HG02973 (cell line): ENCODE measurements around the gene NLN.
"Not testable (repeated sequence)": the region's sequence is repeated elsewhere in the genome, so short reads cannot be mapped to it uniquely, and the experiment has no call there.

ENCODE experiments used
- ATAC-seq: cut with Tn5 transposase; IDR thresholded peaks from one replicate; pipeline ENCODE4 v1.9.1; 2021; ENCODE audit warnings: moderate library complexity; ENCODE audit not compliant: unreplicated experiment

Gene NLN

DNA sequence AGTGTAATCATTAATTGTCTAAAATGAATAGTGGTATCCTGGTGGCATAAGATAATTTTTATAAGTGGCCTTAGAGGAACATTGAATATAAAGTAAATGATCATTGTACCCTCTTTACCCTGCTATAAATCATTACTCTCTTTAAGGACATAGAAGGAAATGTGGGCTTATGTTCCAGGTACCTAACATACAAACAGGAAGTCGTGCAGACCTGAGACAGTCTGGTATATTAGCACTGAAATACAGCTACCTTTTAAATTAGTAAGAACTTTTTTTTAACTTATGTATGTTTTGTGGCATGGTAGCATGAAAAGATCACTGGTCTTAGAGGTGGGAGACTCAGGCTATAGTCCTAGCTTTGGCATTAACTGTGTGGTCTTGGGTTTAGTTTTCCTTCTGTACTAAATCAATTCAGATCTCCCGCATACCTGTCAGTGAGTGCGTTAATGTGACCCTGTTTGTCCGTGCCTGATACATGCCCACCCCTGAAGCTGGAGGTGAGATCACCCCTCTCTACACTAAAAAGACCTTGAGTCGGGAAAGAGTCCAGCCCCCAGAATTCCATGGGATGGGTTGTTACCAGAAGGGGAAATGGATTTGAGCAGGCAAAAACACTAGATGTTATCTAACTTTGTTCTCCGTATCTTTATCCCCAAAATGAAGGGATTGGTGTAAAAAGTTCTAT is 145.0 kb downstream of the NLN start:
- no peak for ATAC-seq

DNA sequence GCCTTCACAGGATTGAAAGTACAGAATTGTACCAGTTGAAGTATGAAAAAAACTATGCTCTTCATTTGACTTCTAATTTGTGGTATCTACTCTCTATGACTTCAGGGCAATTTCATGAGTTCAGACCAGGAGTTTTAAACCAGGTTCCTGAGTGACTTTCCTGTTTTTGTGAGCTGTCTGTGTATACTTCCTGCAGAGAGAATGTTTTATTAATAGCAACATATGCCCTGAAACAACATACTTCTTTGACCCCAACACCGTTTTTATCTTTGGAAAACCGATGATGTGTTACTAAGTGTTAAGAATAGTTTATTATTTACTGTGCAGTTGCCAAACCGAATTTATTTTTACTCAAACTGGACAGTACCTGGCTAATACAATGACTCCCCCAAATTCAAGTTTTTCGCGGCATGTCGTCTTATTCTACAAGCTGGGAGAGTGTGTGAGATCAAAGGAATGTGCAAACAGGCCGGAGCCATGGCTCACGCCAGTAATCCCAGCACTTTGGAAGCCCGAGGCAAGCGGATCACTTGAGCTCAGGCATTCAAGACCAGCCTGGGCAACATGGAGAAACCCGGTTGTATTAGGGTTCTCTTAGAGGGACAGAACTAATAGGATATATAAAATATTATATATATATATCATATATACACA is 145.7 kb downstream of the NLN start:
- ATAC-seq, result no peak

DNA sequence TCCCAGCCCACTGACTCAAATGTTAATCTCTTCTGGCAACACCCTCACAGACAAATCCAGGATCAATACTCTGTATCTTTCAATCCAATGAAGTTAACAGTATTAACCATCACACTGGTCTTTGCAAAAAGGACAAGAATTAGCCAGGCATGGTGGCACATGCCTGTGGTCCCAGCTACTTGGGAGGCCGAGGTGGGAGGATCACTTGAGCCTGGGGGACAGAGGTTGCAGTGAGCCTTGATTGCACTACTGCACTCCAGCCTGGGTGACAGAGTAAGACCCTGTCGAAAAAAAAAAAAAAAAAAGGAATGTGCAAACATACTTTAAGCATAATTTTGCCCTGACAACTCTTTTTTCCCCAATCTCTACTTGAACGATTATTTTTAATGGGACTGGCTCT is 146.5 kb downstream of the NLN start:
- ATAC-seq, result no peak

DNA sequence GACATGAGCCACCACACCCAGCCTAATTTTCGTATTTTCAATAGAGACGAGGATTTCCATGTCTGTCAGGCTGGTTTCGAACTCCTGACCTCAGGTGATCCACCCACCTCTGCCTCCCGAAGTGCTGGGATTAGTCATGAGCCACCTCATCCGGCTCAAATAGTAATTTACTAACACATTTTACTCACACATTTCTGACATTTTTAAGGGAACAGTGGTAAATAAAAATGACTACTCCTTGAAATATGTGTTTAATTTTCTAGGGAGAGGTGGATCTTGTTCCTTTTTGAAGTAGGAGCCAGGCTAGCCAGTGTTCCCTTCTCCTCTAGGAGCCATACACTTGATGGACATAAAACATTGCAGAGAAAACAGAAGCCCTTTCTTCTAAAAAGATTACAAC is 149.2 kb downstream of the NLN start:
- no peak for ATAC-seq

DNA sequence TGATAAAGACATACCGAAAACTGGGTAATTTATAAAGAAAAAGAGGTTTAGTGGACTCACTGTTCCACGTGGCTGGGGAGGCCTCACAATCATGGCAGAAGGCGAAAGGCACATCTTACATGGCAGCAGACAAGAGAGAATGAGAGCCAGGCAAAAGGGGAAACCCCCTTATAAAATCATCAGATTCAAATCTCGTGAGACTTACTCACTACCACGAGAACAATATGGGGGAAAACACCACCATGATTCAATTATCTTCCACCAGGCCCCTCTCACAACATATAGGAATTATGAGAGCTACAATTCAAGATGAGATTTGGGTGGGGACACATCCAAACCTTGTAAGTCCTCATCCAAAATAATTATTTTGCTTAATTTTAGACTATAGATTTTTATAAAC is 149.8 kb downstream of the NLN start:
- not testable (repeated sequence) for ATAC-seq

DNA sequence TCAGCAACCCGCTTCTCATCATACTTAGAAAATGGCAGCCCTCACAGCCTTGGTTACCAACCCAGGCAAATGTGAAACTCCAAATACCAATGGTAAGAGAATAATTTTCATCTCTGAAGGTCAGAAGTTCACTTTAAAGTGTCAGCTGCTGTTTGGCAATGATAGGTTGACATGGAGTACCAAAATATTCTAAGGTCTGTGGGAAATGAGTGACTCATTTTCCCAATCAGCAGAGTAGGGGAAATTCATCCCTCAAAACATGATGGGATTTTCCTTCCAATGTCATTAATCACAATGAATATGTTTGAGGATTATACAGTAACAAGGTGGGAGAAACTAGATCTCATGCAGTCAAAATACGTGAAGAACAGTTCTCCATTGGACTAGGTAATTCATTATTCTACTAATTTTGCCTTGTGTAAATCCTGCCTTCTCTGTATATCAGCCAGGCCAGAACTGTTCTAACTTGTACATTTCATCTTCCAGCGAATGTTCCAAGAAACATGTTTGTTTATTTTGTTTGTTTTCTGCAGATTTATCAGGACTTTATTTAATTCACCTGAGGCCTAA is 151.3 kb downstream of the NLN start:
- ATAC-seq, result no peak

DNA sequence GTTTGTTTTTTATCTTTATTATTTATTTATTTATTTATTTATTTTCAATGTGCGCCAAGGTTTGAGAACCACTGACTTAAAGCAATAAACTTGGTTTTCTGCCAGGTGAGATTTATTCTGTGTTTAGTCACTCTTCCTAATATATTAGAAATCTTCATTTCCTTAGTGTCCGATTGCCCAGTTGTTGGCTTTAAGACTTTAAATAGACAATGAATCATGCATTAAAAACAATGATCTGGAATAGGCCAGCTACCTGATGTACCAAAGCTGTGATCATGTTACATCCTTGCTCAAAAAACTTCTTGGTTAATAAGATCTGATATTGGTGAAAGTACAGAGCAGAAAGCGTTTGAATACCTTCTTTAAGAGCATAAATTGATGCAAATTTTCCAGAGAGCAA is 152.2 kb downstream of the NLN start:
- ATAC-seq, result no peak

DNA sequence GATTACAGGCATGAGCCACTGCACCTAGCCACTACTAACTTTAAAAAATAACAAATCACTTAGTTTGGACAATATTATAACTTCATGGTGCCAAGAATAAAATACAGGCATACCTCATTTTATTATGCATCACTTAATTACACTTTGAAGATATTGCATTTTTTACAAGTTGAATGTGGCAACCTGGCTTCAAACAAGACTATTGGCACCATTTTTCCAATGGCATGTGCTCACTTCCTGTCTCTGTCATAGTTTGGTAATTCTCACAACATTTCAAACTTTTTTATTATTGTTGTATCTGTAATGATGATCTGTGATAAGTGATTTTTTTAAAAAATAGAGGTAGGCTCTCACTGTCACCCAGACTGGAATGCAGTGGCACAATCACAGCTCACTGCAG is 154.5 kb downstream of the NLN start:
- ATAC-seq, result no peak

DNA sequence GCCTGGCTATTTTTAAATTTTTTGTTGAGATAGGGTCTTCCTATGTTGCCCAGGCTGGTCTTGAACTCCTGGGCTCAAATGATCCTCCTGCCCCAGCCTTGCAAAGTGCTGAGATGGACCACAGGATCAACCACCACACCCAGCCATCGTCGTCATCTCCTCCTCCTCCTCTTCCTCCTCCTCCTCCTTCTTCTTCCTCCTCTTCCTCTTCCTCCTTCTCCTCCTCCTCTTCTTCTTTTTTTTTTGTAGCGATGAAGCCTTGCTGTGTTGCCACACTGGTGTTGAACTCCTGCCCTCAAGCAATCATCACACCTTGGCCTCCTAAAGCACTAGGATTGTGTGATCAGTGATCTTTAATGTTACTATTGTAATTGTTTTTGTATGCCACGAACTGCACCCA is 155.0 kb downstream of the NLN start:
- no peak for ATAC-seq
